GM13976 (cell line): ENCODE results near the gene WDR33.
"Not testable (repeated sequence)": the region's sequence is repeated elsewhere in the genome, so short reads cannot be mapped to it uniquely, and the experiment has no call there.

Experiments
- DNase-seq: peaks from one replicate; pipeline ENCODE4 v3.0.0; 2012; ENCODE audit warnings: low spot score
- in situ Hi-C: fragments of 300-500 bp; cut with MboI; formaldehyde crosslinking; loops from one replicate; pipeline ENCODE4 v1.12.0; 2022; ENCODE audit warnings: low sequenced_read_pairs, mixed read lengths, inconsistent platforms; ENCODE audit not compliant: unreplicated experiment
- TF ChIP-seq, protein P1 (sequence below): IDR thresholded peaks from 2 replicates; pipeline ENCODE4 v1.5.1; 2012; ENCODE audit warnings: borderline replicate concordance, mild to moderate bottlenecking; ENCODE audit not compliant: insufficient read depth; ENCODE audit errors: extremely low read depth, missing control alignments, control extremely low read depth

Gene WDR33

DNA sequence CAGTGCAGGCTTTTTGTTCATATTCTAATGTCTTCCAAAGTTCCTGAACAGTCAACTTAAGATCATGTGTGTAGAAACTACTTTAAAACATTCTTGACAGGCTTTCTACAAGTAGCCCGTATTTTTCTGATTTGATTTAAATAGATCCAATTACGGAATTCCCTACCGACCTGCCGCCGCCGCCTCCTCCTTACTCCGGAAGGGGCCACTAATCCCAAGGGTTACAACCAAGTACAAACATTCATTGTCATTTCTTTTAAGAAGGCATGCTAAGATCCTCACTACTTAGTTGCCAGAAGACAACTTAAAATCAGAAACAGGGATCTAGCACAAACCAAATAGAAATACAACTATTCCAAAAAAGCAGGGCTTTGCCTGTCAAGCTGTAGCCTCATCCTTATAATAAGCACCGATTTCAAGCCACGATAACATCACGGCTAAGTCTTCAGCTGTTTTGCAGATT is 784 bp downstream of the WDR33 start:
- TF ChIP-seq, protein P1, sequence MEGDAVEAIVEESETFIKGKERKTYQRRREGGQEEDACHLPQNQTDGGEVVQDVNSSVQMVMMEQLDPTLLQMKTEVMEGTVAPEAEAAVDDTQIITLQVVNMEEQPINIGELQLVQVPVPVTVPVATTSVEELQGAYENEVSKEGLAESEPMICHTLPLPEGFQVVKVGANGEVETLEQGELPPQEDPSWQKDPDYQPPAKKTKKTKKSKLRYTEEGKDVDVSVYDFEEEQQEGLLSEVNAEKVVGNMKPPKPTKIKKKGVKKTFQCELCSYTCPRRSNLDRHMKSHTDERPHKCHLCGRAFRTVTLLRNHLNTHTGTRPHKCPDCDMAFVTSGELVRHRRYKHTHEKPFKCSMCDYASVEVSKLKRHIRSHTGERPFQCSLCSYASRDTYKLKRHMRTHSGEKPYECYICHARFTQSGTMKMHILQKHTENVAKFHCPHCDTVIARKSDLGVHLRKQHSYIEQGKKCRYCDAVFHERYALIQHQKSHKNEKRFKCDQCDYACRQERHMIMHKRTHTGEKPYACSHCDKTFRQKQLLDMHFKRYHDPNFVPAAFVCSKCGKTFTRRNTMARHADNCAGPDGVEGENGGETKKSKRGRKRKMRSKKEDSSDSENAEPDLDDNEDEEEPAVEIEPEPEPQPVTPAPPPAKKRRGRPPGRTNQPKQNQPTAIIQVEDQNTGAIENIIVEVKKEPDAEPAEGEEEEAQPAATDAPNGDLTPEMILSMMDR, result no peak
- DNase-seq, result no peak
- in situ Hi-C loops, result no loop called here

DNA sequence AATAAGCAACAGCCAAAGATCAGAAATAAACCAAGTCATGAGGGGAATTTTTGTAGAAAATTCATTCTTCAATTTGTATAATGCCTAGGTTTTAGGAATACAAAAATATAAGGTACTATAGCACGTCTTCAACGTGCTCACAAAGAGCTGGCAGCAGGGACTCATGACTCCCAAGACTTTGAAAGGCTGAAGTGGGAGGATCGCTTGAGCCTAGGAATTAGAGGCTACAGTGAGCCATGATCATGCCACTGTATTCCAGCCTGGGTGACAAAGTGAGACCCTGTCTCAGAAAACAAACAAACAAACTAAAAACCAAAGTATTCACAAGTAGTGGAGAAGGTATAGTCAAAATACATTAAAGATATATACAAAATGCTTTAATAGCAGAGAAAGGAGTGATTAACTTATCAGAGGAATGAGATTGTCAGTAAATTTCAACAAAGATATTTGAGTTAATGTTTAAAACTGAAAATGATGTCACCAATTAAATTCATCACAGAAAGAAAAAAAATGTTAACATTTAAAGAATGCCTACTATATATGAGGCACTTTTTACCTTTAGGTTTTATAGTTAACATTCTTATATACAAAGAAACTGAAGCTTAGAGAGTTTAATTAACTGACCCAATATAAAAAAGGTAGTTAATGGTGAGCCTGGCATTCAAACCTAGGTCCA is 3.2 kb downstream of the WDR33 start:
- in situ Hi-C loops, result no loop called here
- TF ChIP-seq, protein P1, result no peak
- DNase-seq, result no peak

DNA sequence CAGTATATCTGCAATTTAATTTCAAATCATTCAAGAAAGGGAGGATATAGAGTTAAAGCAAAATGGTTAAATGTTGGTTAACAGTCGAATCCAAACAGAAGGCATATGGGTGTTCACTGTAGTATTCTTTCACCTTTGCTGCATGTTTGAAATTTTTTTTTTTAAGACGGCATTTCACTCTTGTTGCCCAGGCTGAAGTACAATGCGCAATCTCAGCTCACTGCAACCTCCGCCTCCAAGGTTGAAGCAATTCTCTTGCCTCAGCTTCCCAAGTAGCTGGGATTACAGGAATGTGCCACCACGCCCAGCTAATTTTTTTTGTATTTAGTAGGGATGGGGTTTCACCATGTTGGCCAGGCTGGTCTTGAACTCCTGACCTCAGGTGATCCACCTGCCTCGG is 4.1 kb downstream of the WDR33 start:
- in situ Hi-C loops, DNase-seq: not testable (repeated sequence)

DNA sequence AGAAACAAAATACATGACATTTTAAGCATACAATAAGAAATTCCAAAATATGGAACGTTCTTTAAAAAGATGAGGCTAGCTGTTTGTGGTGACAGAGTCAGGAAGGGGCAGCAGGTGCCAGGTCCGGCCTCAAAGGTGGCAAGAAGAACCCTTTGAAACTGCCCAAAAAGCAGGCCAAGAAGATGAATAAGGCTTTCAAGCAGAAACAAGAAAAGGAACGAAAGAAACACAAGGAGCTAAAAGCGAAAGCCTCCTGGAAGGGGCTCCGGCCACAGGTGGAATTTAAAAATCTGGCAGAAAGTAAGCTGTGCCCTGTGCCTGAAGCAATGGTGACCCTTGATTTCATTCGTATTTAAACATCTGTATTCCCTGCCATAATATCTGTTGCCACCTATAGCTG is 5.5 kb downstream of the WDR33 start:
- no peak for DNase-seq
- in situ Hi-C loops, result no loop called here
- TF ChIP-seq, protein P1, result no peak

DNA sequence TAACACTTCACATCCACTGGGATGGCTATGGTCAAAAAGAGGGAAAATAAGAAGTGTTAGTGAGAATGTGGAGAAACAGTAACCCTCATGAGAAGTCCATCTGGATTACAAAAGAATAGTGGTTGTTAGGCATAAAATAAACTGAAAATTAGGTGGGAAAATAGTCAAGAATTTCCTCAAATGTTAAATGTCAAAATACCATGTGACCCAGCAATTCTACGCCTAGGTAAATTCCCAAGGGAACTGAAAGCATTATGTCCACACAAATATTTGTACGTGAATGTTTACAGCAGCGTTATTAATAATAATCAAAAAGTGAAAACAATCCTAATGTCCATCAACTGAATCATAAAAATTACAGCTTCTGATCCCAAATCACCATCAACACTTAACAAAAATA is 11.0 kb downstream of the WDR33 start:
- TF ChIP-seq, protein P1, result no peak
- in situ Hi-C loops, result no loop called here
- DNase-seq, result no peak

DNA sequence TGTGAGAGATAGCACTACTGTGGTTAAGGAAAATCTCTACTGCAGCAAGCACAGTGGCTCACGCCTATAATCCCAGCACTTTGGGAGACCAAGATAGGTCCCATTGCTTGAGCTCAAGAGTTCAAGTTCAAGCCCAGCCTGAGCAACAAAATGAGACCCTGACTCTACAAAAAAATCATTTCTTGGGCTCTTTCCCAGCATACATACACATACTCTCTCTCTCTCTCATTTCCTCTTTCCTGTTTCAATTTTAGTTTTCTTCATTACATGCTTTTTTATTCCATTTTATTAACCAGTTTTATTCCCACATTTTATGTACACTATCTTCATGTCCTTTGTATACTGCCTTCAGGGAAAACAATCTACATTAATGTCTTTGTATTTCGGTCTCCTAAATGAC is 14.6 kb downstream of the WDR33 start:
- in situ Hi-C loops, result no loop called here
- no peak for DNase-seq
- TF ChIP-seq, protein P1, result no peak

DNA sequence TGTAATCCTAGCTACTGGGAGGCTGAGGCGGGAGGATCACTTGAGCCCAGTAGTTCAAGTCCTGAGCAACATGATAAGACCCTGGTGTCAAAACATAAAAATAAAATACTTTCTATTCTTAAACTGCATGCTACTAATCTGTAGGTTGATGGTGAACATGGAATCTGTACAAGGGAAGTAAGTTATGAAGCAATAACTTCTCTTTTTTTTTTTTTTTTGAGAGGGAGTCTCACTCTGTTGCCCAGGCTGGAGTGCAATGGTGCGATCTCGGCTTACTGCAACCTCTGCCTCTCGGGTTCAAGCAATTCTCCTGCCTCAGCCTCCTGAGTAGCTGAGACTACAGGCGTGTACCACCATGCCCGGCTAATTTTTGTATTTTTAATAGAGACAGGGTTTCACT is 16.1 kb downstream of the WDR33 start:
- DNase-seq, in situ Hi-C loops: not testable (repeated sequence)

DNA sequence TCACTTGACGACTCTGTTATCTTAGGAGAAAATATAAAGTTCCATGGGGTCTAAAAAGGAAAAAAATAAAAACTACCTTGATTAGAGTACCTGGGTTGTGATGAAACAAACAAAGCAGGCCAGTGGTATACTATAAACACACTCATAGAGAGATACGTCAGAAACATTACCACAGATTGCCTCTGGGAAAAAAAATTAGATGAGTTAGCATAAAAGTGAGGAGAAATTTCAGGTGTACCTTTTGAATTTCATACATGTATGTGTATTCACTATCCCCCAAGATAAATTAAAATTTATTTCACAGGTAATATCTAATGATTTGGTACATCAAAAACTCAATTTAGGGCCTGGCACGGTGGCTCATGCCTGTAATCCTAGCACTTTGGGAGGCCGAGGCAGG is 18.2 kb downstream of the WDR33 start:
- in situ Hi-C loops, result no loop called here
- DNase-seq, result no peak
- TF ChIP-seq, protein P1, result no peak
